Activated CD8-positive, alpha-beta memory T cell treated with anti-CD3 and anti-CD28 coated beads for 48 hours (primary cell): ENCODE data around the gene PUM2.

Source experiments
- DNase-seq, 3 experiments: peaks; one replicate each; pipeline ENCODE4 v3.0.0-alpha.2; 2020; ENCODE audit warnings: low read depth in 2 of 3, low spot score in 2 of 3

Gene PUM2

GRCh38 chr2:20346565-20347381, 3.9 kb downstream of the PUM2 start:
- DNase-seq = no peak

GRCh38 chr2:20343128-20343527, 7.5 kb downstream of the PUM2 start:
- DNase-seq = no peak

- no peak for DNase-seq
Observed at GRCh38 chr2:20339012-20339411, 11.6 kb downstream of the PUM2 start.

GRCh38 chr2:20334605-20335203, 15.9 kb downstream of the PUM2 start:
- DNase-seq = no peak

- no peak for DNase-seq
Observed at GRCh38 chr2:20333738-20334137, 16.9 kb downstream of the PUM2 start.

- DNase-seq = no peak
Observed at GRCh38 chr2:20330192-20330591, 20.5 kb downstream of the PUM2 start.

- DNase-seq = no peak
Observed at GRCh38 chr2:20327370-20327769, 23.3 kb downstream of the PUM2 start.

- no peak for DNase-seq
Observed at GRCh38 chr2:20326163-20326780, 24.4 kb downstream of the PUM2 start.

GRCh38 chr2:20322527-20323300, 27.9 kb downstream of the PUM2 start:
- no peak for DNase-seq

- no peak for DNase-seq
Observed at GRCh38 chr2:20317690-20318089, 33.0 kb downstream of the PUM2 start.

- DNase-seq = no peak
Observed at GRCh38 chr2:20317197-20317596, 33.4 kb downstream of the PUM2 start.

GRCh38 chr2:20314562-20315501, 35.8 kb downstream of the PUM2 start:
- DNase-seq = no peak

GRCh38 chr2:20313659-20314058, 37.0 kb downstream of the PUM2 start:
- no peak for DNase-seq

- no peak for DNase-seq
Observed at GRCh38 chr2:20309001-20309400, 41.6 kb downstream of the PUM2 start.

- no peak for DNase-seq
Observed at GRCh38 chr2:20307311-20307710, 43.3 kb downstream of the PUM2 start.

GRCh38 chr2:20304411-20304810, 46.2 kb downstream of the PUM2 start:
- no peak for DNase-seq

- no peak for DNase-seq
Observed at GRCh38 chr2:20303966-20304365, 46.7 kb downstream of the PUM2 start.

GRCh38 chr2:20302019-20302418, 48.6 kb downstream of the PUM2 start:
- DNase-seq = no peak

- DNase-seq = no peak
Observed at GRCh38 chr2:20300656-20301055, 50.0 kb downstream of the PUM2 start.

- DNase-seq = no peak
Observed at GRCh38 chr2:20299113-20299512, 51.5 kb downstream of the PUM2 start.

- no peak for DNase-seq
Observed at GRCh38 chr2:20294231-20294630, 56.4 kb downstream of the PUM2 start.
